ENCODE measurements around the gene ESPL1.

- TF ChIP-seq, protein P1, sequence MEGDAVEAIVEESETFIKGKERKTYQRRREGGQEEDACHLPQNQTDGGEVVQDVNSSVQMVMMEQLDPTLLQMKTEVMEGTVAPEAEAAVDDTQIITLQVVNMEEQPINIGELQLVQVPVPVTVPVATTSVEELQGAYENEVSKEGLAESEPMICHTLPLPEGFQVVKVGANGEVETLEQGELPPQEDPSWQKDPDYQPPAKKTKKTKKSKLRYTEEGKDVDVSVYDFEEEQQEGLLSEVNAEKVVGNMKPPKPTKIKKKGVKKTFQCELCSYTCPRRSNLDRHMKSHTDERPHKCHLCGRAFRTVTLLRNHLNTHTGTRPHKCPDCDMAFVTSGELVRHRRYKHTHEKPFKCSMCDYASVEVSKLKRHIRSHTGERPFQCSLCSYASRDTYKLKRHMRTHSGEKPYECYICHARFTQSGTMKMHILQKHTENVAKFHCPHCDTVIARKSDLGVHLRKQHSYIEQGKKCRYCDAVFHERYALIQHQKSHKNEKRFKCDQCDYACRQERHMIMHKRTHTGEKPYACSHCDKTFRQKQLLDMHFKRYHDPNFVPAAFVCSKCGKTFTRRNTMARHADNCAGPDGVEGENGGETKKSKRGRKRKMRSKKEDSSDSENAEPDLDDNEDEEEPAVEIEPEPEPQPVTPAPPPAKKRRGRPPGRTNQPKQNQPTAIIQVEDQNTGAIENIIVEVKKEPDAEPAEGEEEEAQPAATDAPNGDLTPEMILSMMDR (conservative IDR thresholded peaks at IDR 0.05; ENCODE audit: low read length): no peak
- no peak for TF ChIP-seq EZH2phosphoT487 (IDR thresholded peaks at IDR 0.05; ENCODE audit: borderline replicate concordance, low read depth, low read length)
These were observed 40.2 kb downstream of the ESPL1 start for GRCh38 chr12:53308276-53308675.

Data from OCI-LY7 (cell line).